ENCODE results near the gene AKAP3.

The AKAP3 gene

GRCh38 chr12:4591180-4591687 lies 57.6 kb downstream of the AKAP3 start:
- no peak for TF ChIP-seq EZH2phosphoT487 (IDR thresholded peaks at IDR 0.05; ENCODE audit: borderline replicate concordance, low read length)
- TF ChIP-seq, protein P1, sequence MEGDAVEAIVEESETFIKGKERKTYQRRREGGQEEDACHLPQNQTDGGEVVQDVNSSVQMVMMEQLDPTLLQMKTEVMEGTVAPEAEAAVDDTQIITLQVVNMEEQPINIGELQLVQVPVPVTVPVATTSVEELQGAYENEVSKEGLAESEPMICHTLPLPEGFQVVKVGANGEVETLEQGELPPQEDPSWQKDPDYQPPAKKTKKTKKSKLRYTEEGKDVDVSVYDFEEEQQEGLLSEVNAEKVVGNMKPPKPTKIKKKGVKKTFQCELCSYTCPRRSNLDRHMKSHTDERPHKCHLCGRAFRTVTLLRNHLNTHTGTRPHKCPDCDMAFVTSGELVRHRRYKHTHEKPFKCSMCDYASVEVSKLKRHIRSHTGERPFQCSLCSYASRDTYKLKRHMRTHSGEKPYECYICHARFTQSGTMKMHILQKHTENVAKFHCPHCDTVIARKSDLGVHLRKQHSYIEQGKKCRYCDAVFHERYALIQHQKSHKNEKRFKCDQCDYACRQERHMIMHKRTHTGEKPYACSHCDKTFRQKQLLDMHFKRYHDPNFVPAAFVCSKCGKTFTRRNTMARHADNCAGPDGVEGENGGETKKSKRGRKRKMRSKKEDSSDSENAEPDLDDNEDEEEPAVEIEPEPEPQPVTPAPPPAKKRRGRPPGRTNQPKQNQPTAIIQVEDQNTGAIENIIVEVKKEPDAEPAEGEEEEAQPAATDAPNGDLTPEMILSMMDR (IDR thresholded peaks at IDR 0.05; ENCODE audit: low read depth, low read length, poor library complexity, severe bottlenecking), result no peak
- no peaks in the 10 kb centered on the region for H3K27me3 ChIP-seq (ENCODE audit: control insufficient read depth, low read length)

DNA sequence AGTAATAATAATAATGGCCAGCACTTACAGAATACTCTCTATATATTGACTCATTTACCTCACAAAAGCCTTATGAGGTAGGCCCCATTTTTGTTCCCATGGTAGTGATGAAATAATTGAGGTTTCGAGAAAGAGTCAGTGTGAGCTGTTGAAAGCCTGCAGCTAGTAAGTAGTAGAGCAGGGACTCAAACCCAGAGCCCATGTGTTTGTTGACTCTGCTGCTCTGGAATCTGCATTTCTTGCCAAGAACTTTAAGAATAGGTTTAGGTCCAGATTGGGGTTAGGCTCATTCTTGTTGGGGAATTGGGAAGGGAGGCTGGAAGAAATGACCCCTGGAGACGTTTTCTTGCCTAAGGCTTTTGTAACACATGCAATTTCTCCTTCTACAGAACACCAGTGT lies 58.9 kb downstream of the AKAP3 start:
- H3K9me3 ChIP-seq (ENCODE audit: control insufficient read depth, insufficient read depth, low read length), result no peaks in the 10 kb centered on the region
- no peaks in the 10 kb centered on the region for H3K27me3 ChIP-seq (ENCODE audit: control insufficient read depth, low read length)
- H3K9me2 ChIP-seq (replicated peaks; ENCODE audit: control insufficient read depth, low read length), result no peaks in the 10 kb centered on the region
- H3K27ac ChIP-seq (ENCODE audit: low read depth, low read length), result no peak overlapping the region
- no peaks in the 10 kb centered on the region for H3F3A ChIP-seq (ENCODE audit: control insufficient read depth, insufficient read depth)
- no peak for TF ChIP-seq EZH2phosphoT487 (IDR thresholded peaks at IDR 0.05; ENCODE audit: borderline replicate concordance, low read length)
- TF ChIP-seq, protein P1 (IDR thresholded peaks at IDR 0.05; ENCODE audit: low read depth, low read length, poor library complexity, severe bottlenecking), result no peak
- H3K36me3 ChIP-seq (ENCODE audit: control insufficient read depth, low read length), result no peaks in the 10 kb centered on the region
- H3K4me1 ChIP-seq (ENCODE audit: control insufficient read depth, low read length), result no peaks in the 10 kb centered on the region
- no peaks in the 10 kb centered on the region for H3K79me2 ChIP-seq (ENCODE audit: control insufficient read depth, low read length)
- no peak overlapping the region for H3K4me2 ChIP-seq (ENCODE audit: low read length)
- no peak overlapping the region for H3K4me3 ChIP-seq (ENCODE audit: low read length)
- no peaks in the 10 kb centered on the region for H4K20me1 ChIP-seq (ENCODE audit: control insufficient read depth, insufficient read depth, low read depth, low read length)

More at GRCh38 chr12:4591180-4591687, 57.6 kb downstream of the AKAP3 start:
- Histone ChIP-seq H3K9me2 (replicated peaks; ENCODE audit: control insufficient read depth, low read length) (no peaks in the 10 kb centered on the region), H3K79me2 (ENCODE audit: control insufficient read depth, low read length) (no peaks in the 10 kb centered on the region), H3F3A (ENCODE audit: control insufficient read depth, insufficient read depth) (no peaks in the 10 kb centered on the region), H3K36me3 (ENCODE audit: control insufficient read depth, low read length) (no peaks in the 10 kb centered on the region), H3K4me2 (ENCODE audit: low read length) (no peak overlapping the region), H3K9me3 (ENCODE audit: control insufficient read depth, insufficient read depth, low read length) (no peaks in the 10 kb centered on the region), H4K20me1 (ENCODE audit: control insufficient read depth, insufficient read depth, low read depth, low read length) (no peaks in the 10 kb centered on the region), H3K4me1 (ENCODE audit: control insufficient read depth, low read length) (no peaks in the 10 kb centered on the region), H3K27ac (ENCODE audit: low read depth, low read length) (no peak overlapping the region), H3K4me3 (ENCODE audit: low read length) (no peak overlapping the region)

- Histone ChIP-seq H3K79me2 (ENCODE audit: control insufficient read depth, low read length) (no peaks in the 10 kb centered on the region), H4K20me1 (ENCODE audit: control insufficient read depth, insufficient read depth, low read depth, low read length) (no peaks in the 10 kb centered on the region), H3K27me3 (ENCODE audit: control insufficient read depth, low read length) (peaks cover 3% of the 10 kb centered on the region; the same call in 1 of the 2 replicates), H3K36me3 (ENCODE audit: control insufficient read depth, low read length) (no peaks in the 10 kb centered on the region), H3F3A (ENCODE audit: control insufficient read depth, insufficient read depth) (no peaks in the 10 kb centered on the region), H3K27ac (ENCODE audit: low read depth, low read length) (no peak overlapping the region), H3K9me2 (replicated peaks; ENCODE audit: control insufficient read depth, low read length) (no peaks in the 10 kb centered on the region), H3K9me3 (ENCODE audit: control insufficient read depth, insufficient read depth, low read length) (no peaks in the 10 kb centered on the region), H3K4me3 (ENCODE audit: low read length) (no peak overlapping the region), H3K4me1 (ENCODE audit: control insufficient read depth, low read length) (no peaks in the 10 kb centered on the region), H3K4me2 (ENCODE audit: low read length) (no peak overlapping the region)
- TF ChIP-seq EZH2phosphoT487 (IDR thresholded peaks at IDR 0.05; ENCODE audit: borderline replicate concordance, low read length), result no peak
- TF ChIP-seq, protein P1 (IDR thresholded peaks at IDR 0.05; ENCODE audit: low read depth, low read length, poor library complexity, severe bottlenecking), result no peak
Observed at GRCh38 chr12:4588916-4589315, 59.9 kb downstream of the AKAP3 start.

Measured in DOHH2 (cell line).